Activated CD4-positive, alpha-beta memory T cell treated with anti-CD3 and anti-CD28 coated beads for 36 hours (primary cell): Measurements from ENCODE around the gene OSBPL10. TPM values are rescaled to one million over a fixed set of nuclear protein-coding genes. Genes with fewer than 3 reads are reported as not detected.

Experiments used
- CTCF ChIA-PET: fragments of 350-600 bp; sonication (Branson Sonifier 250); formaldehyde crosslinking; loops from one replicate; lab custom pipeline; 2021; ENCODE audit warnings: antibody characterized with exemption, inconsistent platforms; lab: Charles Lee
- POLR2A ChIA-PET: fragments of 350-600 bp; sonication (Branson Sonifier 250); formaldehyde crosslinking; loops from one replicate; lab custom pipeline; 2021; ENCODE audit warnings: antibody characterized with exemption; lab: Charles Lee
- DNase-seq: peaks from one replicate; pipeline ENCODE4 v3.0.0-alpha.2; 2020
- H3K27ac Mint-ChIP-seq: one replicate; pipeline ENCODE4 v1.8.0; 2021; ENCODE audit warnings: mixed read lengths
- H3K27me3 Mint-ChIP-seq: one replicate; pipeline ENCODE4 v1.8.0; 2021; ENCODE audit warnings: mixed read lengths
- H3K36me3 Mint-ChIP-seq: one replicate; pipeline ENCODE4 v1.8.0; 2021; ENCODE audit warnings: mixed read lengths
- H3K4me1 Mint-ChIP-seq: one replicate; pipeline ENCODE4 v1.8.0; 2021; ENCODE audit warnings: low read depth, mixed read lengths
- H3K4me3 Mint-ChIP-seq: one replicate; pipeline ENCODE4 v1.8.0; 2021; ENCODE audit warnings: mild to moderate bottlenecking, mixed read lengths
- H3K9me3 Mint-ChIP-seq: one replicate; pipeline ENCODE4 v1.8.0; 2021; ENCODE audit warnings: mixed read lengths
- intact Hi-C: fragments of 100-400 bp; cut with micrococcal nuclease; formaldehyde crosslinking; loops from one replicate; pipeline ENCODE4 v1.15.1; 2023
- total RNA-seq, 2 experiments: library from RNA; stranded (reverse); gene quantifications; one replicate each; pipeline ENCODE4 v1.2.3, GENCODE V29; 2021

The OSBPL10 gene
- total RNA-seq, 2 experiments from 2014 or later = 3.4 to 3.5 TPM

DNA sequence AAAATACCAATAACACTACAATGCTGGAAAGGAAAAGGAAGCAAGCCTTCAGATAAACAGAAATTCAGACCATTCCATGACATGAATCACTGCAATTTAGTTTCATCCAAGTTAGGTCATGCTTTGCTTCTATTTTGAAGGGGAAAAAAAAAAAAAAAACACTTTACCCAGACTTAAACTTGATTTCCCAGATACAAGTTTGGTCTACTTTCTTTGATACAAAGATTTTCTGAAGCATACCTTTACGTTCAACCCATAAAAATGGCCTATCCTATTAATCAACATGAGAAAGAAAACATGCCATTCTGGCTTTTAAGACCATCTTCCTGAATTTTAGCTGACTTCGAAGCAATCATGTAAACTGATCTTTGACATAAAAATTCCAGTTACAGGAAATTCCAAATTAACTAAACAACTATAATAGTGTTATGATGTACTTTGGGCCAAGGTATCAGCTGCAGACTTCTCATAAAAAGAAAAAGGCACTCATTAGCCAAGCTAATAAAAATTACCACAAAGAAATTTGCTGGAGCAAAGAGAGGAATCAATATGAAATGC lies 12.6 kb downstream of the OSBPL10 start:
- CTCF ChIA-PET = no interaction called here
- DNase-seq = no peak
- Mint-ChIP-seq H3K36me3 (no peaks in the 10 kb centered on the region), H3K4me1 (peaks cover 7% of the 10 kb centered on the region), H3K27me3 (peaks cover 20% of the 10 kb centered on the region), H3K27ac (no peak overlapping the region), H3K4me3 (no peak overlapping the region), H3K9me3 (no peaks in the 10 kb centered on the region)
- POLR2A ChIA-PET = no interaction called here
- intact Hi-C loops = no loop called here

DNA sequence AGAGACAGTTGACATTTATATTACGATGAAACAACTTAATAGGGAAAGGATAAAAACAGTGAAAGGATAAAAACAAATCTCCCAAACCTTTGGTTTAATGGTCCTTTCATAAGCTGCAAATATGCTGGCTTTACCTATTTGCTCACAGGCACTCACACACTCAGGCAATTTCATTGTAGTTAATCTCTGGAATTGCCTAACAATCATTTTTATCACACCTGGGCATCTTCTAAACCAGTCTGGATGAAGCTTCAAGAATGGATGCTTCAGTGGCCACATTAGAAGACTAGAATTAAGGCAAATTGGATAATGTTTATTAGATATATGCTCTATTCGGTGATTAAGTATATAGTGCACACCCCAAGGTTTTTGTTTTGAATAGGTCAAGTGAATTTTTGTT lies 13.5 kb downstream of the OSBPL10 start:
- Mint-ChIP-seq H3K9me3 (no peaks in the 10 kb centered on the region), H3K27ac (no peak overlapping the region)

GRCh38 chr3:31966978-31967591 lies 14.0 kb downstream of the OSBPL10 start:
- CTCF ChIA-PET = interaction anchor here (0.7 kb wide), 1 partner anchor 280 kb away, joined by 3 read pairs; no protein-coding TSS in a partner anchor
- Mint-ChIP-seq H3K4me1 (peaks cover 7% of the 10 kb centered on the region), H3K27me3 (peaks cover 15% of the 10 kb centered on the region), H3K4me3 (no peak overlapping the region), H3K36me3 (no peaks in the 10 kb centered on the region), H3K27ac (no peak overlapping the region), H3K9me3 (no peaks in the 10 kb centered on the region)
- POLR2A ChIA-PET = interaction anchor here (0.7 kb wide), 1 partner anchor 485 kb away, joined by 3 read pairs; no protein-coding TSS in a partner anchor
- intact Hi-C loops = no loop called here
- no peak for DNase-seq

More for the DNA sequence above, 13.5 kb downstream of the OSBPL10 start:
- no peak for DNase-seq
- H3K36me3 Mint-ChIP-seq = no peaks in the 10 kb centered on the region
- ChIA-PET CTCF (interaction anchor here (0.7 kb wide), 1 partner anchor 281 kb away, joined by 3 read pairs; no protein-coding TSS in a partner anchor), POLR2A (interaction anchor here (0.7 kb wide), 1 partner anchor 485 kb away, joined by 3 read pairs; no protein-coding TSS in a partner anchor)
- intact Hi-C loops = no loop called here
- H3K27me3 Mint-ChIP-seq = peaks cover 18% of the 10 kb centered on the region
- H3K4me1 Mint-ChIP-seq = peaks cover 12% of the 10 kb centered on the region
- H3K4me3 Mint-ChIP-seq = no peak overlapping the region

DNA sequence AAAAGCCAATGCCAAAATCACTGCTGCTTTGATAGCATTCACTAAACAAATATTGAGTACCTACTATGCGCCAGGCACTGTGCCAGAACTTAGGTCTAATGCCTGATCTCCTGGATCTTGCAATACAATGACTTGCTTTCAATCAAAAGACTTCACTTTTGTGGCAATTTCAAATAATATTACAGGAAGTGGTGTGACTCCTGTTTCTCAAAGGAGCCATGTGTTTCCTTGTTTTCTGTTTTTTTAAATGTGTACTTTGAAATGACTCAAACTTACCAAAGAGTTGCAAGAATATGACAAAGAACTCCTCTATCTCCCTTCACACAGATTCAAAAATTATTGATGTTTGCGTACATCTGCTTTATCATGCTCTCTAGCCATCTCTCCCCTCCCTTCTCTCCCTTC lies 18.3 kb downstream of the OSBPL10 start:
- ChIA-PET CTCF (no interaction called here), POLR2A (no interaction called here)
- Mint-ChIP-seq H3K4me3 (no peak overlapping the region), H3K27me3 (peaks cover 9% of the 10 kb centered on the region), H3K36me3 (no peaks in the 10 kb centered on the region), H3K27ac (no peak overlapping the region), H3K9me3 (no peaks in the 10 kb centered on the region), H3K4me1 (peaks cover 7% of the 10 kb centered on the region)
- intact Hi-C loops = no loop called here
- no peak for DNase-seq

GRCh38 chr3:31960793-31961431 lies 20.1 kb downstream of the OSBPL10 start:
- Mint-ChIP-seq H3K4me3 (no peak overlapping the region), H3K27me3 (peaks cover 9% of the 10 kb centered on the region), H3K27ac (no peak overlapping the region), H3K4me1 (peaks cover 7% of the 10 kb centered on the region), H3K36me3 (no peaks in the 10 kb centered on the region), H3K9me3 (peaks cover 2% of the 10 kb centered on the region)
- no peak for DNase-seq
- CTCF ChIA-PET = interaction anchor here (1.0 kb wide), 1 partner anchor 217 kb away, joined by 3 read pairs; no protein-coding TSS in a partner anchor
- intact Hi-C loops = no loop called here
- POLR2A ChIA-PET = no interaction called here

DNA sequence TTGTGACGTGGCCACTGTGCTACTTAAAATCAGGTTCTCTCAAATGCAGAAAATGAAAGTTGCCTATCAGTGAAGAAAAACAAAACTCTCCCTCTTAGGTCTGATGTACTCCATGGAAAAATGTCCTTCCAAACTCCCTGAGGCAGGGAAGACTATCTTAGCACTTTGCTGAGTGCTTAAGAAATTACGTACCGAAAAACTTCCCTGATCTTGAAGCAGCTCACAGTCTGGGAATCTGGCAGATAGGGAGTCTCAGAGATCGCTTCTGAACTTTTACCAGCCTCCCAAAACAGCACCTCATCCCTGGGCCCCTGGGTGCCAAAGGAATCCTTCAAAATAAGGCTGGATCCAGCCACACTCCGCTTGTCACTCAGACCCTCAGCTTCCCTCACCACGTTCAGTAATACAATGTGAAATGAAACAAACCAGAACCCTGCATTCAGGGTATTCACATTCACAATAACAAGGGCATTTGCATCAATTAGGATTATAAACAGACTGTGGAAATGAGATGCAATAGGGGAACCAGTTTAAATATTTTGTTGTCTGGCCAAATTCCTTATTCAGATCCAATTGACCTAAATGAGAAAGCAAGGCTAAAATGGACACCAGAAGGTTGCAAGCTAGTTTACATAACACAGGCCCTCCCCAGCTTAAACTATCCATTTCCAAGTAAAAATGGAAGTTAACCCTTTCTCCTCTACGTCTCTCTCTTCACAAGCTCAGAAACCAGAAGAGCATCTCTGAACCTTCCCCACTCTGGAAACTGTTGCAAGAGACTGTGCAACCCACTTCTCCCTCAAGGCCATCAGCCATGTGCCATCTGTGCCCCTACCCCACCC lies 20.9 kb downstream of the OSBPL10 start:
- peaks cover 7% of the 10 kb centered on the region for H3K4me1 Mint-ChIP-seq
- POLR2A ChIA-PET = no interaction called here

GRCh38 chr3:31959251-31959650 lies 21.8 kb downstream of the OSBPL10 start:
- intact Hi-C loops = no loop called here
- no peak for DNase-seq
- no peak overlapping the region for H3K27ac Mint-ChIP-seq
- CTCF ChIA-PET = no interaction called here
- POLR2A ChIA-PET = no interaction called here
- peaks cover 7% of the 10 kb centered on the region for H3K4me1 Mint-ChIP-seq
- peaks cover 9% of the 10 kb centered on the region for H3K27me3 Mint-ChIP-seq
- no peak overlapping the region for H3K4me3 Mint-ChIP-seq
- peaks cover 2% of the 10 kb centered on the region for H3K36me3 Mint-ChIP-seq
- peaks cover 15% of the 10 kb centered on the region for H3K9me3 Mint-ChIP-seq

More for the DNA sequence above, 20.9 kb downstream of the OSBPL10 start:
- Mint-ChIP-seq H3K27me3 (peaks cover 9% of the 10 kb centered on the region), H3K36me3 (peaks cover 2% of the 10 kb centered on the region), H3K4me3 (no peak overlapping the region), H3K9me3 (peaks cover 10% of the 10 kb centered on the region), H3K27ac (no peak overlapping the region)
- DNase-seq = no peak
- intact Hi-C loops = no loop called here
- CTCF ChIA-PET = interaction anchor here (1.0 kb wide), 1 partner anchor 218 kb away, joined by 3 read pairs; no protein-coding TSS in a partner anchor

DNA sequence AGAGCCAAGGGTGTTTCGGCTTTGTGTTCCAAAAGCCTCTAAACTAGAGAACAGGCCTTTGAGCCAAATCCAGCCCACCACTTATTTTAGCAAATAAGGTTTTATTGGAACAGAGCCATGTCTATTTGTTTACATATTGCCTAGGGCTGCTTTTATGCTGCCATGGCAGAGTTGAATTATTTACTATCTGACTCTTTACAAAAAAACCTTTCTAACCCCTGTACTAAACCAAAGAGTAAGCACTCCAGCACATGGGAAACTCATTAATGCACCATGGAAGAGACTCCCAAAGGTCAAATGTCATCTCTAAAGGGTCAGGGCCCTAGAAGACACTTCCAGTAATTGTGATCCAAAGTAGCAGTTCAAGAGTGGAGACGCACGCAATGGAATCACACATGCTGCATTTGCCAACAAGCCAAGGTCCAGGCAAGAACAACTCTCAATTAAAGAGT lies 22.3 kb downstream of the OSBPL10 start:
- POLR2A ChIA-PET = no interaction called here
- CTCF ChIA-PET = no interaction called here
- intact Hi-C loops = no loop called here
- Mint-ChIP-seq H3K9me3 (peaks cover 15% of the 10 kb centered on the region), H3K4me1 (peaks cover 5% of the 10 kb centered on the region), H3K4me3 (no peak overlapping the region), H3K27me3 (peaks cover 7% of the 10 kb centered on the region), H3K27ac (no peak overlapping the region), H3K36me3 (peaks cover 2% of the 10 kb centered on the region)
- no peak for DNase-seq

GRCh38 chr3:31957106-31957505 lies 24.0 kb downstream of the OSBPL10 start:
- CTCF ChIA-PET = no interaction called here

DNA sequence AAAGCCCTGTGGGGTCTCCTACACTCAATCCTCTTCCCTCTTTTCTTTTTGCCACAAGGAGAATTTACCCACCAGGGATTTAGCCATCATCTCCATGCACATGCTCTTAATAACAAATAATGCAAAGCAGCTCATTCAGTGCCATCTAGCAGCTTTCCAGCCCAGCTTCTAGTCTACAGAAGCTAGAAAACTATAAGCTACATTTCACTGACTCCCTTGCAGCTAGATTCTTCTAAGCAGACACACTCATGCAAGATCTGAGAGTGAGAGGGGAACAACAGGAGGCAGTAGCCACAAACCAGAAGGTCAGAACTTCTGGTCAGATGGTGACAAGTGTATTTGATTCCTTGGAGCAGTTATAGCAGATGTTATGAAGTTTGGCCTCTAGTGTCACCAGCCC lies 25.5 kb downstream of the OSBPL10 start:
- Mint-ChIP-seq H3K36me3 (peaks cover 2% of the 10 kb centered on the region), H3K27ac (no peak overlapping the region), H3K27me3 (peaks cover 12% of the 10 kb centered on the region), H3K4me3 (no peak overlapping the region), H3K4me1 (no peaks in the 10 kb centered on the region), H3K9me3 (peaks cover 15% of the 10 kb centered on the region)
- ChIA-PET CTCF (no interaction called here), POLR2A (no interaction called here)
- intact Hi-C loops = no loop called here
- no peak for DNase-seq

More at GRCh38 chr3:31957106-31957505, 24.0 kb downstream of the OSBPL10 start:
- peaks cover 8% of the 10 kb centered on the region for H3K27me3 Mint-ChIP-seq
- intact Hi-C loops = no loop called here
- H3K4me3 Mint-ChIP-seq = no peak overlapping the region
- H3K36me3 Mint-ChIP-seq = peaks cover 2% of the 10 kb centered on the region
- H3K4me1 Mint-ChIP-seq = no peaks in the 10 kb centered on the region
- POLR2A ChIA-PET = no interaction called here
- H3K27ac Mint-ChIP-seq = no peak overlapping the region
- H3K9me3 Mint-ChIP-seq = peaks cover 15% of the 10 kb centered on the region
- DNase-seq = no peak

- Mint-ChIP-seq H3K36me3 (peaks cover 2% of the 10 kb centered on the region), H3K4me3 (no peak overlapping the region), H3K27me3 (peaks cover 16% of the 10 kb centered on the region), H3K4me1 (no peaks in the 10 kb centered on the region), H3K27ac (no peak overlapping the region), H3K9me3 (peaks cover 19% of the 10 kb centered on the region)
- POLR2A ChIA-PET = no interaction called here
- CTCF ChIA-PET = no interaction called here
- intact Hi-C loops = no loop called here
- DNase-seq = no peak
These were observed 27.4 kb downstream of the OSBPL10 start for GRCh38 chr3:31953636-31954035.

- intact Hi-C loops = no loop called here
- peaks cover 16% of the 10 kb centered on the region for H3K27me3 Mint-ChIP-seq
- POLR2A ChIA-PET = no interaction called here
- H3K27ac Mint-ChIP-seq = no peak overlapping the region
- H3K4me3 Mint-ChIP-seq = no peak overlapping the region
- peaks cover 2% of the 10 kb centered on the region for H3K36me3 Mint-ChIP-seq
- CTCF ChIA-PET = no interaction called here
- DNase-seq = no peak
- no peaks in the 10 kb centered on the region for H3K4me1 Mint-ChIP-seq
- H3K9me3 Mint-ChIP-seq = peaks cover 19% of the 10 kb centered on the region
These were observed 28.0 kb downstream of the OSBPL10 start for GRCh38 chr3:31953091-31953490.
